Measurements from ENCODE around the gene PRKN.

The PRKN gene

DNA sequence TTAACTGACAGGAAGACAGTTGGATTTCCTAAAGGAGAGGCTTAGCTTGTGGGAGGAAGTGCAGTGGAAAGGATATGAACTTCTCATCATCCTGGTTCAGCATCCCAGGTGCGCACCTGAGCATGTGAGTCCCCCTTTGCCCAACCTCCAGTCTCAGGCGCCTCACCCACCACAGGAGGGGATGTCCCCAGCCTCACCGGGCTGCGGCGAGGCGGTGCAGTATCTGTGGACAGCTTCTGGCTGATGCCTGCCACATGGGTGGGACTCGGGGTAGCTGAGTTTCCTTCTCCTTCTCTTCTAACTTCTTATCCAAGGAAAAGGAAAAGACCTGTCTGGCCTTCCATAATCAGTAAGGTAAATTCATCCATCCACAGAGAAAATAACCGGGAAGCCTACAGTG lies 914.4 kb downstream of the PRKN start:
- H3K4me1 ChIP-seq (ENCODE audit: control insufficient read depth in 5 of 5, insufficient read depth in 5 of 5, low read length in 5 of 5) = no peaks in the 10 kb centered on the region
- no peak overlapping the region for H3K27ac ChIP-seq (ENCODE audit: low read depth, low read length)
- peaks cover 0 to 15% (median 10%) of the 10 kb centered on the region in 5 donors for H3K9me3 ChIP-seq (ENCODE audit: control insufficient read depth in 5 of 5, low read length in 5 of 5)
- H3K9ac ChIP-seq (ENCODE audit: low read length in 5 of 5) = no peak overlapping the region
- H3K36me3 ChIP-seq (ENCODE audit: control insufficient read depth in 5 of 5, insufficient read depth in 5 of 5, low read length in 5 of 5) = no peaks in the 10 kb centered on the region
- no peak overlapping the region for H3K4me3 ChIP-seq (ENCODE audit: low read depth in 1 of 5, low read length in 5 of 5)
- no peaks in the 10 kb centered on the region for H3K27me3 ChIP-seq (ENCODE audit: control insufficient read depth in 5 of 5, insufficient read depth in 4 of 5, low read length in 5 of 5)

DNA sequence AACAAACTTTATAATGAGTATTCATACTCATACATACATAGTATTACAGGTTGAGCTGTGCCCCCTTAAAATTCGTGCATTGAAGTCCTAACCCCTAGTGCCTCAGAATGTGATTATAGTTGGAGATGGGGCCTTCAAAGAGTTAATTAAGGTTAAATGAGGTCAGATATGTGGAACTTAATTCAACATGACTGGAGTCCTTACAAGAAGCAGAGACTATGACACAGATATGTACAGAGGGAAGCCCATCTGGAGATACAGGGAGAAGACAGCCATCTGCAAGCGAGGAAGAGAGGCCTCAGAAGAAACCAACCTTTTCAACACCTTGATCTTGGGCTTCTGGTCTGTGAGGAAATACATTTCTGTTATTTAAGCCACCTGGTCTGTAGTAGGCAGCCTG lies 917.6 kb downstream of the PRKN start:
- Histone ChIP-seq H3K9ac (ENCODE audit: low read length in 5 of 5) (no peak overlapping the region), H3K36me3 (ENCODE audit: control insufficient read depth in 5 of 5, insufficient read depth in 5 of 5, low read length in 5 of 5) (no peaks in the 10 kb centered on the region), H3K9me3 (ENCODE audit: control insufficient read depth in 5 of 5, low read length in 5 of 5) (peaks cover 0 to 15% (median 10%) of the 10 kb centered on the region in 5 donors), H3K4me3 (ENCODE audit: low read depth in 1 of 5, low read length in 5 of 5) (no peak overlapping the region), H3K4me1 (ENCODE audit: control insufficient read depth in 5 of 5, insufficient read depth in 5 of 5, low read length in 5 of 5) (no peaks in the 10 kb centered on the region), H3K27me3 (ENCODE audit: control insufficient read depth in 5 of 5, insufficient read depth in 4 of 5, low read length in 5 of 5) (no peaks in the 10 kb centered on the region), H3K27ac (ENCODE audit: low read depth, low read length) (no peak overlapping the region)

DNA sequence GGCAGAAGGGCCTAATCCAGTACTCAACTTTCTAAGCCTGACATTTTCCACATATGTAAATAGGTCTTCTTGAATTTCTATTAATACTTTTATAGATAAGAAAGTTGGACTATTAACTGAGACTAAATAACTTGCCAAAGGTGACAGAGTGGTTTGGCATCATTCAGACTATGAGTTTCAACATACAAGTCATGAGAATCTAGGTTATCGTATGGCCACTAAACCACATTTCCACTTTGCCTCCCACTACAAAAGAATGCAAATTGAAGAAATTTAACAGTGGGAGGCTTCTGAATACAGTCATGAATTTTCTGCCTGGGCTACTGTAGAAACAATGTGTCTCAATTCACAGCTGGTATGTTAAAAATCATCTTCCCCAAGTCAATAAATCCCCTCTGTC lies 922.7 kb downstream of the PRKN start:
- H3K36me3 ChIP-seq (ENCODE audit: control insufficient read depth in 5 of 5, insufficient read depth in 5 of 5, low read length in 5 of 5) = no peaks in the 10 kb centered on the region

DNA sequence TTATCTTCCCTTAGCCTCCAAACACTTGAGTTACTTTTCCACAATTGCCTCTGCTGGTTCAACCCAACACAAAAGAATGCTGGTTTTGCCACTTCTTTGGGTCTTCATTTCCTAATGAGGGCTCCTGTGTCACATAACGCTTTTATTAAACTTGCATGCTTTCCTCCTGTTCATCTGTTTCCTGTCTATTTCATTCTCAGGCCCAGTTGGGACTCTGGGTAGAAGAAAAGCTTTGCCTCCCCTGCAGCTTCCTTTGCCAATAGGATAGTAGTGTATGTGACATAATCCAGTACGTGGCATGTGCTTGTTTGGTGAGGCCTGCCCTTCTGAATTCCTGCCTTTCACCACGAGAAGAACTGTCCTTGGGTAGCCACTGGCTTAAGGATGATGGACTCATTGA lies 924.4 kb downstream of the PRKN start:
- Histone ChIP-seq H3K27ac (ENCODE audit: low read depth, low read length) (no peak overlapping the region), H3K36me3 (ENCODE audit: control insufficient read depth in 5 of 5, insufficient read depth in 5 of 5, low read length in 5 of 5) (no peaks in the 10 kb centered on the region), H3K4me3 (ENCODE audit: low read depth in 1 of 5, low read length in 5 of 5) (no peak overlapping the region), H3K27me3 (ENCODE audit: control insufficient read depth in 5 of 5, insufficient read depth in 4 of 5, low read length in 5 of 5) (no peaks in the 10 kb centered on the region), H3K9me3 (ENCODE audit: control insufficient read depth in 5 of 5, low read length in 5 of 5) (peaks cover 0 to 3% (median 0%) of the 10 kb centered on the region in 5 donors), H3K9ac (ENCODE audit: low read length in 5 of 5) (no peak overlapping the region), H3K4me1 (ENCODE audit: control insufficient read depth in 5 of 5, insufficient read depth in 5 of 5, low read length in 5 of 5) (no peaks in the 10 kb centered on the region)

More for the DNA sequence above, 922.7 kb downstream of the PRKN start:
- H3K9ac ChIP-seq (ENCODE audit: low read length in 5 of 5) = no peak overlapping the region
- no peaks in the 10 kb centered on the region for H3K27me3 ChIP-seq (ENCODE audit: control insufficient read depth in 5 of 5, insufficient read depth in 4 of 5, low read length in 5 of 5)
- H3K4me1 ChIP-seq (ENCODE audit: control insufficient read depth in 5 of 5, insufficient read depth in 5 of 5, low read length in 5 of 5) = no peaks in the 10 kb centered on the region
- H3K4me3 ChIP-seq (ENCODE audit: low read depth in 1 of 5, low read length in 5 of 5) = no peak overlapping the region
- no peak overlapping the region for H3K27ac ChIP-seq (ENCODE audit: low read depth, low read length)
- H3K9me3 ChIP-seq (ENCODE audit: control insufficient read depth in 5 of 5, low read length in 5 of 5) = no peaks in the 10 kb centered on the region

DNA sequence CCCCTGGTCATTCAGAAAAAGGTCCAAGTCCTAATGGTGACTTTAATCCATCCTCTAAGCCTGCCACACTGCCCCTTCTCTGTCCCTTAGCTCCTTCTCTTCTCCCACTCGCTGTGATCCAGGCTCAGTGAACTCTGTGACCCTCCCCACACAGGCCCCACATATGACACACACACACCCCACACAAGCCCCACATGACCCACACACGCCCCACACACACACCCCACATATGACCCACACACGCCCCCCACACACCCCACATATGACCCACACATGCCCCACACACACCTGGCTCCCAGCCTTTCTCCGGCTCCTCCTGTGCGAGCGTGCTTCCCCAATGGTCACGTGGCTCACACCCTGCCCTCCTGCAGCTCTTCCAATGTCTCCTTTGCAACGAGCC lies 925.3 kb downstream of the PRKN start:
- no peaks in the 10 kb centered on the region for H3K4me1 ChIP-seq (ENCODE audit: control insufficient read depth in 5 of 5, insufficient read depth in 5 of 5, low read length in 5 of 5)
- H3K36me3 ChIP-seq (ENCODE audit: control insufficient read depth in 5 of 5, insufficient read depth in 5 of 5, low read length in 5 of 5) = no peaks in the 10 kb centered on the region
- peaks cover 0 to 3% (median 0%) of the 10 kb centered on the region in 5 donors for H3K9me3 ChIP-seq (ENCODE audit: control insufficient read depth in 5 of 5, low read length in 5 of 5)
- no peak overlapping the region for H3K9ac ChIP-seq (ENCODE audit: low read length in 5 of 5)
- H3K4me3 ChIP-seq (ENCODE audit: low read depth in 1 of 5, low read length in 5 of 5) = no peak overlapping the region
- H3K27me3 ChIP-seq (ENCODE audit: control insufficient read depth in 5 of 5, insufficient read depth in 4 of 5, low read length in 5 of 5) = no peaks in the 10 kb centered on the region
- H3K27ac ChIP-seq (ENCODE audit: low read depth, low read length) = no peak overlapping the region

DNA sequence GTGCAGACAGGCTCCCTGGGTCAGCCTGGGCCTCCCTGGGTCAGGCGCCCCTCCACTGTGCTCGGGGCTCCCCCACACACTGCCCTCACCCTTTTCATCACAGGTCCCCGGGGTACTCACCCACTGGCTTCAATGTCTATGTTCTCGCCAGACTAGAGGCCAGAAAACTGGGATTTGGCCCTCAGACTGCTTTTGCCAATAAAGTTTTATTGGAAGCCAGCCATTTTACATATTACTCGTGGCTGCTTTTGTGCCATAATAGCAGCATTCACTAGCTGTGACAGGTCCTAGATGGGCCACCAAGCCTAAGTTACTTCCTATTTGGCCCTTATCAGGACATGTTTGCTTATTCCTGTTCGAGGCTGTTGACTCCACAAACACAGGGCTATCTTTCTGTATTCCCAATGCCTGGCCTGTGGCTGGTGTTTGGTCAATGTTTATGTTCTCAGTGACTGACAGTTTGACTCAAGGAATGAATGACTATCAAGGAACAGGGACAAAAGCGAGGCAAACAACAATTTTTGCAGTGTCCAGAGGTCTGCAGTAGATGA lies 928.6 kb downstream of the PRKN start:
- no peaks in the 10 kb centered on the region for H3K4me1 ChIP-seq (ENCODE audit: control insufficient read depth in 5 of 5, insufficient read depth in 5 of 5, low read length in 5 of 5)
- H3K36me3 ChIP-seq (ENCODE audit: control insufficient read depth in 5 of 5, insufficient read depth in 5 of 5, low read length in 5 of 5) = no peaks in the 10 kb centered on the region
- no peak overlapping the region for H3K27ac ChIP-seq (ENCODE audit: low read depth, low read length)
- H3K9me3 ChIP-seq (ENCODE audit: control insufficient read depth in 5 of 5, low read length in 5 of 5) = peaks cover 0 to 3% (median 0%) of the 10 kb centered on the region in 5 donors
- H3K27me3 ChIP-seq (ENCODE audit: control insufficient read depth in 5 of 5, insufficient read depth in 4 of 5, low read length in 5 of 5) = no peaks in the 10 kb centered on the region
- no peak overlapping the region for H3K9ac ChIP-seq (ENCODE audit: low read length in 5 of 5)
- H3K4me3 ChIP-seq (ENCODE audit: low read depth in 1 of 5, low read length in 5 of 5) = no peak overlapping the region

DNA sequence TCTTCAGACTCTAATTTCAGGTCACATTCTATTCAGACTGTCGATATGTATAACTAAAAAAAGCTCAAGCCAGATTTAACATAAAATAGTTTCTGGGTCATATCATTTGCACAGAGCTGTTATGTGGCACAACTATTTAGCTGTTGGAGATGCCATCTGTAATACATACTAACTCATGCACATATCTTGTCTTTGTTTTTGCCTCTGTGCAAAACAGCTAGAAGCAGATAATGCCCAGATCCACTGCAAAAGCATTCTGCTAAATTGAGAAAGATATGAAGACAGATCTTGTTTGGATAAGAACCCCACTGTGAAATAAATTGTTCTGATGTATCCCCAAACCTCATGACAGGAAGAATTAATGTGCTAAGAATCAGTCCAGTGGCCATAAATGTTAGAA lies 930.9 kb downstream of the PRKN start:
- Histone ChIP-seq H3K4me1 (ENCODE audit: control insufficient read depth in 5 of 5, insufficient read depth in 5 of 5, low read length in 5 of 5) (no peaks in the 10 kb centered on the region), H3K27ac (ENCODE audit: low read depth, low read length) (no peak overlapping the region), H3K36me3 (ENCODE audit: control insufficient read depth in 5 of 5, insufficient read depth in 5 of 5, low read length in 5 of 5) (peaks cover 0 to 3% (median 0%) of the 10 kb centered on the region in 5 donors), H3K4me3 (ENCODE audit: low read depth in 1 of 5, low read length in 5 of 5) (no peak overlapping the region), H3K9ac (ENCODE audit: low read length in 5 of 5) (no peak overlapping the region), H3K9me3 (ENCODE audit: control insufficient read depth in 5 of 5, low read length in 5 of 5) (peaks cover 0 to 9% (median 8%) of the 10 kb centered on the region in 5 donors), H3K27me3 (ENCODE audit: control insufficient read depth in 5 of 5, insufficient read depth in 4 of 5, low read length in 5 of 5) (no peaks in the 10 kb centered on the region)

DNA sequence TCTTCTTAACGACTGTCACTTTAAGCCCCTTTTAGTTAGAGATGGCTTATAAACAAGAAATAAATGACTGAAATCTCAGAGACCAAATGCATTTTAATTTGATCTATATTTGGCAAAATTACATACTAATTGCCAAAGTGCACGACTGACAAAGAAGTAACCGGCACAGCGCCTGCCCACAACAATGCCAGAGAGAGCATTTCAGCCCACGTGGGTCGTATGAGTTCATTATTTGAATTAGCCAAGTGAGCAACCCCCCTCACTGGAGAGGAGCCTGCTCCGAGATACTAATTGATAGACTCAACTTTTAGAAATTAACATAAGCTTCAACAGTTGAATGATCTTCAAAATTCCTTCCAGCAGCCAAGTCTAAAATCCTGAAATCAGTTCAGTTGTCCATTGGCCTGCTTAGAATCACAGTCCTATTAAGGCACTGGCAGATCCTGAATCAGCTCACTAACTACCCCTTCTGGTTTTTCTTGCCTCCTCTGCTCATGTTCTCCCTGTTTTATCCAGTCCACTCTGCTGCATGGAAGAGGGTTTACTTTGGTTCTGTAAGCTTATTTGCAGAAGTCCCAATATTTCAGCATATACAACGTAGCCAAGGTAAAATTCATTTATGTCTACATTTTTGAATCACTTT lies 934.6 kb downstream of the PRKN start:
- Histone ChIP-seq H3K9me3 (ENCODE audit: control insufficient read depth in 5 of 5, low read length in 5 of 5) (peaks cover 0 to 10% (median 7%) of the 10 kb centered on the region in 5 donors), H3K4me3 (ENCODE audit: low read depth in 1 of 5, low read length in 5 of 5) (no peak overlapping the region), H3K36me3 (ENCODE audit: control insufficient read depth in 5 of 5, insufficient read depth in 5 of 5, low read length in 5 of 5) (peaks cover 0 to 3% (median 0%) of the 10 kb centered on the region in 5 donors), H3K9ac (ENCODE audit: low read length in 5 of 5) (no peak overlapping the region), H3K4me1 (ENCODE audit: control insufficient read depth in 5 of 5, insufficient read depth in 5 of 5, low read length in 5 of 5) (no peaks in the 10 kb centered on the region), H3K27me3 (ENCODE audit: control insufficient read depth in 5 of 5, insufficient read depth in 4 of 5, low read length in 5 of 5) (no peaks in the 10 kb centered on the region), H3K27ac (ENCODE audit: low read depth, low read length) (no peak overlapping the region)

DNA sequence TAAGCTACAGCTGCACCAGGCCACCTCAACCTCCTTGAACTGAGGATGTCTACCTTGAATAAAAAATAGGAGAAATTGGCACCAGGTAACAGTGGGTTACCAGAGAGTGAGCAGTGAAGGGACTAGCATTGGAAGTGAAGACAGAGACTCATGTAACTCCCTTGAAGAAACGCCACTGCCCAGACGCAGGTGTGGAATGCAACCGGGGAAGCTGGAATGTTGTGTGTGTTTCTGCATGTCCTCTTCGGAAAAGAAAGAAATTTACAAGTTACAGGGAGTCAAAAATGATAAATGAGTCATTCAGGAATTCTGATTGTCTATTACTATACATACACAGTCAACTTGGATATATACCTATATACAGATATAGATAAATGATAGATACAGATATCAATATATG lies 939.0 kb downstream of the PRKN start:
- Histone ChIP-seq H3K9me3 (ENCODE audit: control insufficient read depth in 5 of 5, low read length in 5 of 5) (peaks cover 0 to 13% (median 7%) of the 10 kb centered on the region in 5 donors), H3K4me3 (ENCODE audit: low read depth in 1 of 5, low read length in 5 of 5) (no peak overlapping the region), H3K4me1 (ENCODE audit: control insufficient read depth in 5 of 5, insufficient read depth in 5 of 5, low read length in 5 of 5) (no peaks in the 10 kb centered on the region), H3K27ac (ENCODE audit: low read depth, low read length) (no peak overlapping the region), H3K9ac (ENCODE audit: low read length in 5 of 5) (no peak overlapping the region), H3K27me3 (ENCODE audit: control insufficient read depth in 5 of 5, insufficient read depth in 4 of 5, low read length in 5 of 5) (no peaks in the 10 kb centered on the region), H3K36me3 (ENCODE audit: control insufficient read depth in 5 of 5, insufficient read depth in 5 of 5, low read length in 5 of 5) (peaks cover 0 to 3% (median 0%) of the 10 kb centered on the region in 5 donors)

DNA sequence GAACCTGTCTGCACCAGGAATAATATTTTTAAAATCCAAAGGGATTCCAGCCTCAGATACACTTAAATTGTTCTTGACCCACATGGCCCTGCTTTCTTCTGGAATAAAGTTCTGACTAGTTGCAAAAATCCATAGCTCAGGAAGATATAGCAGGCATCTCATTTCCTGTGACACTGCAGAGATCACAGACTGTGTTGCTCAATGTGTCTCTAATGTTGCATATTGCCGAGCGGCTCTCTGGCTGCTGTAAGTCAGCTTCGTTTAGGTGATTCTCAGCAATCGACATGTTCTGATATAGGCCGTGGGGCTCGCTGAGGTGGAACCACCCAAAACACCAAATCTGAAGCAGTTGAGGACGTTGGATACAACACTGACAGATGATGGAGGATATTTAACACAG lies 955.4 kb downstream of the PRKN start:
- Histone ChIP-seq H3K27me3 (ENCODE audit: control insufficient read depth in 5 of 5, insufficient read depth in 4 of 5, low read length in 5 of 5) (no peaks in the 10 kb centered on the region), H3K36me3 (ENCODE audit: control insufficient read depth in 5 of 5, insufficient read depth in 5 of 5, low read length in 5 of 5) (no peaks in the 10 kb centered on the region), H3K4me1 (ENCODE audit: control insufficient read depth in 5 of 5, insufficient read depth in 5 of 5, low read length in 5 of 5) (peaks cover 0 to 10% (median 6%) of the 10 kb centered on the region in 5 donors), H3K27ac (ENCODE audit: low read depth, low read length) (no peak overlapping the region), H3K9ac (ENCODE audit: low read length in 5 of 5) (no peak overlapping the region), H3K4me3 (ENCODE audit: low read depth in 1 of 5, low read length in 5 of 5) (no peak overlapping the region), H3K9me3 (ENCODE audit: control insufficient read depth in 5 of 5, low read length in 5 of 5) (no peaks in the 10 kb centered on the region)
